Astrocyte (in vitro differentiated cells and primary cell): ENCODE results near the gene MIOS.

Source experiments
- CTCF ChIP-seq: IDR thresholded peaks from 2 replicates; pipeline ENCODE4 v1.5.1; 2011; ENCODE audit warnings: low read depth, mild to moderate bottlenecking, inconsistent platforms, low read length, moderate library complexity; ENCODE audit not compliant: insufficient read depth
- EZH2 ChIP-seq: IDR thresholded peaks from 2 replicates; pipeline ENCODE4 v1.6.1; 2012; ENCODE audit warnings: mild to moderate bottlenecking, low read length, inconsistent platforms; ENCODE audit not compliant: insufficient read depth

- TF ChIP-seq EZH2 (no peak), CTCF (no peak)
Observed at GRCh38 chr7:7552199-7552598, 14.5 kb upstream of the MIOS start.
